Lung microvascular endothelial cell (primary cell): ENCODE data around the gene DNAH6. TPM values are rescaled to one million over a fixed set of nuclear protein-coding genes. Genes with fewer than 3 reads are reported as not detected.
"Not testable (repeated sequence)": the region's sequence is repeated elsewhere in the genome, so short reads cannot be mapped to it uniquely, and the experiment has no call there.

Experiments used
- DNase-seq, 2 donors: peaks; one replicate each; pipeline versions ENCODE4 v3.0.0 to v3.0.0-alpha.2; 2010; ENCODE audit warnings: low read depth in 2 of 2
- total RNA-seq: library from RNA; depleted of rRNA; stranded (reverse); fragments of >200 nt; gene quantifications from 2 replicates; pipeline ENCODE4 v1.2.1, GENCODE V29; 2014

The DNAH6 gene
- total RNA-seq, 1 donor from 2014 or later = not detected

- DNase-seq = no peak
Observed at GRCh38 chr2:84497285-84497684, 19.0 kb upstream of the DNAH6 start.

DNA sequence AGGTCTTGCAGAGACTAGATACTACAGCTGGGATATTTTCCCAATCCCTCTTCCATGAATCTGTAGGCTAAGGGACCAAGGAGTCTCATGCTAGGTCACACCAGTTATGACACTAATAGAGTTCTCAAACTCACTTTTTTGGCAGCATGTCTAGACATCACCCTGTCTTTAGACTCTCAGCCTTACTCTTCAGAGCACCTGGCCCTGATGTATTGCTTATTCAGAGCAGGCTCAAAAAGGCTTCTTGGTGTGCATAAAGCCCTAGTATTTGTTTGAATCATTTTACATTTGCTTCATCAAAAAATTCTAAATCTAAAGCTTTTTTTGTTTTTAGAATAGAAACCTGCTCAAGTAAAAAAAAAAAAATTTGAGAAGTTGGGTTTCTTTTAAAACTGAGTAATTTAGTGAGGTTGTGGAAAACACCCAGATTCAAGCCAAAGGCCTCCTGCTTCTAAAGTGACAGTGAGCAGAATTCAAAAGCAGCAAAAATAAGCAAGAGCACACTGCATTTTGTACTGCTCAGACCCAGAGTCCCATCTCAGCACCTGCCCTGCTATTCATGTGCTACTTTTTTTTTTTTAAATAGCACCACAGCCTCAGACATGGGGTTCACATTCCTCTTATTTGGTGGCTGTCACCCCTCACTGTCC is 18.0 kb upstream of the DNAH6 start:
- DNase-seq = no peak

DNA sequence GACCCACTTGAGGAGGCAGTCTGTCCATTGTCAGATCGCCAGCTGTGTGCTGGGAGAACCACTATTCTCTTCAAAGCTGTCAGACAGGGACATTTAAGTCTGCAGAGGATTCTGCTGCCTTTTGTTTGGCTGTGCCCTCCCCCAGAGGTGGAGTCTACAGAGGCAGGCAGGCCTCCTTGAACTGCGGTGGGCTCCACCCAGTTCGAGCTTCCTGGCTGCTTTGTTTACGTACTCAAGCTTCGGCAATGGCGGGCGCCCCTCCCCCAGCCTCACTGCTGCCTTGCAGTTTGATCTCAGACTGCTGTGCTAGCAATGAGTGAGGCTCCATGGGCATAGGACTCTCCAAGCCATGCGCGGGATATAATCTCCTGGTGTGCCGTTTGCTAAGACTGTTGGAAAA is 5.3 kb upstream of the DNAH6 start:
- not testable (repeated sequence) for DNase-seq

GRCh38 chr2:84515788-84516187 is 510 bp upstream of the DNAH6 start:
- DNase-seq = no peak

DNA sequence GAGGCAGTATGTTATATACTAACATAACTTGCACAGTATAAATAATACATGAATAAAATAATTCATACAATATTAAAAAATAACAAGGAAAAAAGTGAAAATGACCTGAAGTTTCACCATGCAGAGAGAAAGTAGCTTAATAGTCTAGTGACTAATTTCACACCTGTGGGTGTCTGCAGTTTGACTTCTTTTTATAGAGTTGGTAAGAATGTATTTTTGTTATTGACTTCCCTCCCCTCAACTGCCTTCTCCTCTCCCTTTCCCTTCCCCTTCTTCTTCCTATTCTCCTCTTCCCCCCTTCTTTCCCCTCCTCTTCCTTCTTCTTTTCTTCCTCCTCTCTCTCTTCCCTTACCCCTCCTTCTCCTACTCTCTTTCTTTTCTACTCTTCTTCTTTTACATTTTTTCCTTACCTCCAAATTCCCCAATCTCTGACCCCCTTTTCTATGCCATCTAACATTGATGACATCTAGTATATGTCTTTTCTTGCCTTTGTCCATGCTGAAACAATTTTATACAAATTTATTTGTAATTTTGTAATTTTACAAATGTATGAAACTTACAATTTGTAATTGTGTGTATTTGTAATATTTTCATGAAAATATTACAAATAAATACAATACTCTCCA is 3.1 kb downstream of the DNAH6 start:
- DNase-seq = no peak

- DNase-seq = no peak
Observed at GRCh38 chr2:84526562-84526961, 10.3 kb downstream of the DNAH6 start.

DNA sequence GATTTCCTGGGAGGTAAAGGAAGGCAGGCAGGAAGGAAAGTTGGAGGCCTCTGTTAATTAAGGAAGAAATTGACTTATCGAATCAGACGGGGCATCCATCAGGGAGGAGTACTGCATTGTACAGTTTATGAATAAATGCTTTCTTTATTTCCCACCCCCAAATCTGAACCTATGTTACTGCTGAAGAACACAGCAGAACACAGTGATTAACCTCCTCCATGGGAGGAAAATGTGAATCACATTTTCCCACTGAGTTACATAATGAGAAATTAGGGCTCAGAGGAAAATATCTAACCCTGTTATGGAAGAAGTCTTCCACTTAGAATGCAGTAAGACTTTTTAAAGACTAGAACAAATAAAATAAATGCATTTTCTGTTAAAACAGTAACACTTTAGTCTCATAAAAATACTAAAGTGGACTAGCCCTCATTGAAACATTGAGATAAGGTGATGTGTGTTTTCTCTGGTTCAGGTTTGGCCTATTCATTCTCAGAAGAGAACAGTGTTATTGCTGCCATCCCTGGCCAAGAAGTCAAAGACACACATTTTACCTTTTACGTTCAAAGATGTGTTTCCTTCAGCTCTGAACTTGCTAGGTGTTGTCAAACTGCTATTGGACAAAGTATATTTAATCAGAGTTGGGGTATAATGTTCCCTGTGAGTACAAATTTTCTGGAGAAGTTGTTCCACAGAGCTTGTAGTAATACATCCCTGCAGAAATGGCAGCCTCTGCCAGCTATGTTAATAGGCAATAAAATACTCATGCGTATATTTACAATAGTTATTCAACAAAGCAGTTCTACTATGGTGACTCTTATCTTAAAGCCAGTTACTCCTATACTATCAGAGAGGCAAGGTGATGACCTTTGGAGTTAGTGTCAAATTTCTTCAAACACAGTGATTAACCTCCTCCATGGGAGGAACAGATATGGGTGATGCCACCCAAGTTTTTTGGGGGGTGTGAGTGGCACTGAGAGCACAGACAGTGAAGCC is 11.1 kb downstream of the DNAH6 start:
- peak in 1 of 2 donors; percentile 6 for DNase-seq

- DNase-seq = no peak
Observed at GRCh38 chr2:84532291-84532690, 16.0 kb downstream of the DNAH6 start.

GRCh38 chr2:84534225-84534624 is 17.9 kb downstream of the DNAH6 start:
- peak in 1 of 2 donors; percentile 31 for DNase-seq

DNA sequence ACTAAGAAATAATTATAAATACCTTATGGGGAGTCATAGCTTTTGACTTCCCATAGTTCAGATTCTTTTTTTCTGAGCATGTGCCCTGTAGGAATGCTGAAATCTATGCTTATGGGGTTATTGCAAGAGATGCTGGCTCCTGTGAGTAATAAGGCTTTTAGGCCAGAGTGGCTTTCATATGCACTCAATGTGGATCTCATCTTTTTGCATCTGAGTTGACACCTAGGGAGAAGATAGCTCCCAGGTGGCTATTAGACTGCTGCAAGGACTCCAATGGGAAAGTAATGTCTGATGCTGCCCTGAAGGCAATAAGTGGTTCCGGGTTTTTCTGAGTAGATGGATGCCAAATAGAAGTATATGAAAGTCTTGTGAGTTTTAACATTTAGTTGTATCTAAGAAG is 21.0 kb downstream of the DNAH6 start:
- no peak for DNase-seq

DNA sequence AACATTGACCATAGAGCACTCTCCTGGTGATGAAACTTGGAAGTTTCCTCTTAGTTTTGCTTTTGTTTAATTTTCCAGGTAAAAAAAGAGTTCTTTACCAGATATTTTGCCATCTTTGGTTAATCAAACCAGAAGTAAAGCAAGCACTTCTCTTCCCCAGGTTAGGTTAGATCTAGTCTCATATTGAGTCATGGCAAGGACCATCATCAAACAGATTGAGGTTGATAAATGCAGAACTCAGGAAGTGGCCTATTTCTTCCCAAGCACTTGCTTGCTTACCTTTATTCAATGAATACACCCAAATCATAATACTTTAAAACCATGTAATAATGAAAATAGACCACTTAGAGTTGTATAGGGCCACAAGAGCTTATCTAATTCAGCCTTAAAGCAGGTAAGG is 23.4 kb downstream of the DNAH6 start:
- DNase-seq = no peak

GRCh38 chr2:84545005-84545404 is 28.7 kb downstream of the DNAH6 start:
- DNase-seq = no peak

- no peak for DNase-seq
Observed at GRCh38 chr2:84546551-84546950, 30.3 kb downstream of the DNAH6 start.

GRCh38 chr2:84548303-84548702 is 32.0 kb downstream of the DNAH6 start:
- DNase-seq = no peak

DNA sequence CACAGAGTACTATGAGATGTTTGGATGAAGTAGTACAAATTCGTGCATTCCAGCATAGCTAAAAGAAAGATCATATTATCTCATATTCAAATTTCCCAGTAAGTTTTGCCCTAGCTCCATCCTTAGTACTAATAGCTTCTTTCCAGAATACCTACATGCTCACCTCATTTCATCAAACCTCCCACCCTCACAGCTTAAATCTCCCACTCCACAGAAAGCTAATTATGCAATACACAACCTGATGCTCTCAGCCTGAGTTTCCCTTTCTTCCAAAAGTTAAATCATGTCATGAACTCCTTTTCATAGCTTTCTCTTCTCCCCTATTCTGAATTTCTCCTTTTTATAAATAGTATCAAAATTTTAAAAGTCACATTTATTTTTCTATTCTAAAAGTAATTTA is 34.6 kb downstream of the DNAH6 start:
- no peak for DNase-seq

GRCh38 chr2:84551526-84551925 is 35.2 kb downstream of the DNAH6 start:
- not testable (repeated sequence) for DNase-seq

GRCh38 chr2:84556190-84556589 is 39.9 kb downstream of the DNAH6 start:
- no peak for DNase-seq

GRCh38 chr2:84559838-84560237 is 43.5 kb downstream of the DNAH6 start:
- no peak for DNase-seq

DNA sequence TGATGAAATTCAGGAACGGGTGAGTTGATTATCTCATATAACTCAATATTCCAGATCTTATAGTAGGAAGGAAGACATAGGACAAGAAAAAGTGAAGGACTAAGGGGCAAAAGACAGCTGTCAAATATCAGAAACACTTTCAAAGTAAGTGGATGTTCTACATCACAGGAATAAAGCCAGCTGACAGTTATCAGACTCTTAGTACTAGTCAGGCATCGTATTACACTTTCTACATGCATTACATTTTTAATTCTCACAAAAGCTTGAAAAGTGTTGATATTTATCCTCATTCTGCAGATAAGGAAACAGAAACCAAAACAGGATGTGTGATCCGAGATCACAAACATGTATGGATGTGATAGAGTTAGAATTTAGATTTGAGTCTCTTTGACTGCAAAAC is 63.4 kb downstream of the DNAH6 start:
- no peak for DNase-seq

GRCh38 chr2:84603911-84604310 is 87.6 kb downstream of the DNAH6 start:
- no peak for DNase-seq

GRCh38 chr2:84613082-84613481 is 96.8 kb downstream of the DNAH6 start:
- DNase-seq = no peak

DNA sequence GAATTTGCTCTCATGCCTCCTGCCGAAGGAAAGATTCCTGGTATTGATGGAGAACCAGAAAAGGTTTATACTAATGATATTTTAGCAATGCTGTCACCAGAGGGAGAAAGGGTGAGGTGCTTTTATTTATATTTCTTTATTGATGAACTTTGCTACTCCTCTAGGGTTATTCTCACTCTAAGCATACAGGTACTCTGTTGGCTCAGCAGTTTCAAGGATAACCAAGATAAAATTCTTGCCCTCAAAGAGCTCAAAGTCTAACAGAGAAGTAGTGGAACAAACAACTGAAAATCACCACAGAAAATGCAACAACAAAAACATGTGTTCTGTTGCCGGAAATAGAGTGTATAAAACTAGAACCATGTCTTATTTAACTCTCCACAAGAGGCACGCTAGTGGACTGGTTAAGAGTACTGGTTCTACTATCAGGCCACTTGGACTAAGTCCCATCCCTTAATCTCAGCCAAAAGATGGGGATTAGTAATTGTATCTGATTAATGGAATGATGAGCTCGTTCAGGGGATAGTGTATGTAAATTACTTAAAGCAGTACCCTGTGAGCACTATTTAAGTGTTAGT is 103.6 kb downstream of the DNAH6 start:
- DNase-seq = no peak
